Ramos (cell line): Measurements from ENCODE around the gene CCDC74B.
"Not testable (repeated sequence)": the region's sequence is repeated elsewhere in the genome, so short reads cannot be mapped to it uniquely, and the experiment has no call there.

Experiments used
- in situ Hi-C: fragments of 300-500 bp; cut with MboI; formaldehyde crosslinking; loops from one replicate; pipeline ENCODE4 v1.14.3; 2022; ENCODE audit warnings: low sequenced_read_pairs; ENCODE audit not compliant: unreplicated experiment

The CCDC74B gene

DNA sequence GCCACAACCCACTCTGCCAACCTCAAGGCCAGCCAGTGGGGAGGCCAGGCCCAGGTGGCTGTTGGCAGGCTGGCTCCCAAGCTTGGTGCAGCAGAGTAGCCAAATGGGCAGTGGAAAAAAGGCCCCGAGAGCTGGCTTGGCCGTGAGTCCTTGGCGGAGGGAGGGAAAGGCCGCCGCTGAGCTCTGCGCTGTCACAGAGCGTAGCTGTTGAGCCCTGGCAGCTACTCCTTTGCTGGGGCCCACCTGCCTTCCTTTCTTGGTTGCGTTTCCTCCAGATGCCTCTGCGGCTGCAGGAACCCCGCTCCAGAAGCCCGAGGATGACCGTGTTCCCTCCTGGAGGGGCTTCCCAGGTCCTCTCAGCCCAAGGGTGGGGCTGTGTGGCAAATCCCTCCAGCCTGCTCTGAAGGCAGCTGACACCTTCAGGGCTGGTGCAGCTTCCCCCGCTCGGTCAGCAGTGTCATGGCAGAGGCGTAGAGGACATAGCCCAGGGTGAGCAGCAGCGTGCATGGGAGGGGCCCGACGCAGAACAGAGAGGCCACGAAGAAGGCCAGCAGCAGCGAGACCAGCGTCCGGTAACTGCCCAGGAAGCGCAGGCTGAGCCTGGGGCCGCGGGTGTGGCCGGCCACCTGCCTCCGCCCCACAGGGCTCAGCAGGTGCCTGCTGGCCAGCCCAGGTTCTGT is 7.4 kb upstream of the CCDC74B start:
- in situ Hi-C loops = not testable (repeated sequence)

GRCh38 chr2:130151145-130151512 is 6.2 kb upstream of the CCDC74B start:
- in situ Hi-C loops = not testable (repeated sequence)

- in situ Hi-C loops = no loop called here
Observed at GRCh38 chr2:130150181-130151144, 5.6 kb upstream of the CCDC74B start.

DNA sequence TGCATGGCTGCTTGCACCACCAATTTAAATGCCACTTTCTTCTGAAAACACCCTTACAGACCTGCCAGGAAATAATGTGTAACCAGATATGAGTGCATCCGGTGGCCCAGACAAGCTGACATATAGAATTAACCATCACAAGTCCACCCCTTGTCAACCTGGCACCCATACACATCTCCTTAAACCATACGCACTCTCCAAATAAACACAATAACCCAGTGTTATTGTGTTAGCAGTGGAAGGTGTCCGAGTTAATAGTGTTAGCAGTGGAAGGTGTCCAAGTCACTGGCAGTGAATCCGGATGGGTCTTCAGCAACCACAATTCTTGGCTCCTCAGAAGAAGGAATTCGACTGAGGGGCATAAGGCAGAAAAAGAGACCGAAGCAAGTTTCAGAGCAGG is 3.6 kb upstream of the CCDC74B start:
- in situ Hi-C loops = not testable (repeated sequence)

GRCh38 chr2:130143266-130144039 is 1.5 kb downstream of the CCDC74B start:
- in situ Hi-C loops = not testable (repeated sequence)

GRCh38 chr2:130142396-130143265 is 2.3 kb downstream of the CCDC74B start:
- in situ Hi-C loops = not testable (repeated sequence)

DNA sequence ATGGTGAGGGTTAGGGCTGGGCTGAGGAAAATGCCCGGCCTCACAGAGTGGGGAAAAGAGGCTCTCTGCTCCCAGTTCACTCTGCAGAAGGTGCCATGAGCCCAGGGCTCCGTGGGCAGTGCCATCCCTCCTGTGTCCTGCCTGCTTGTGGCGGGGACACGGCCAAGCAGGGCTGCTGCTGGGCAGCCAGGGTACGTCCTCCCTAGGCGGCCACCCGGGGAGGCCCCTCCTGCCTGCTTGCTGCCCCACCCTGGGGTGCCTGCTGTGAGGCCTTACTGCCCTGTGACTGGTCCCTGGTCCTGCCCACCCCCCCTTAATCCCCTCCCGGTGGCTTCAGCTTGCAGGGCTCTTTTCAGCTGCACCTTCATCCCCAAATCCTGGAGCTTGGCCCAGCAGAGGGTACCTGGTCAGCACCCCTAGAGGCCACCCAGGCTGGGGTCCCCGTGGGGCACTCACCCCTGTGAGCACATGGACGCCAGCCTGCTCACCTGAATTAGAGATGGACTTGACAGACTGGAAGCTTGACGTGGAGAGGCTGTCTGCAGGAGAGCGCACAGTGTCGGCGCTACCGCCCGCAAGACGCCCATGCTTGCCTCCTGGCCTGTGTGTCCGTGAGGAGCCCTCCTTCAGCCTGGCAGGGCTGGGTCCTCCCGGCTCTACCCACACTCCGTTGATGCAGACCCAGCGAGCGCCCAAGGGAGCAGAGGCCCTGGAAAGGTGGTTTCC is 3.1 kb downstream of the CCDC74B start:
- in situ Hi-C loops = not testable (repeated sequence)

DNA sequence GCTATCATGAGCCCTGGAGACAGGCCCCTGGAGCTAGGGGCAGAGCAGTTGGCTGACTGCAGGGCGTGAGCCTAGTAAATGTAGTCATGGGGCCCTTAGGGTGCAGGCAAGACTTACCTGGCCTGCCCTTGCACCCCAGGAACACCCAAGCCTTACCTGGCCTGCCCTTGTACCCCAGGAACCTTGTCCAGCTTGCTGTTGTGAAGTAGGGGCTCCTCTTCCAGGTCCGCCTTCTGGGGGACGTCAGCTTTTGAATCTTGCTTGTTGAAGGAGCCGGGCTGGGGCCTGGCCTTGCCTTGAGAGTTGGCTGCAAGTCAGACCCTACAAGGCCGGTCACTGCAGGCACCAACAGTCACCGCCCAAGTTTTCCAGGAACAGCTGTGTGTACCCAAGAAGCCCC is 3.9 kb downstream of the CCDC74B start:
- in situ Hi-C loops = not testable (repeated sequence)

DNA sequence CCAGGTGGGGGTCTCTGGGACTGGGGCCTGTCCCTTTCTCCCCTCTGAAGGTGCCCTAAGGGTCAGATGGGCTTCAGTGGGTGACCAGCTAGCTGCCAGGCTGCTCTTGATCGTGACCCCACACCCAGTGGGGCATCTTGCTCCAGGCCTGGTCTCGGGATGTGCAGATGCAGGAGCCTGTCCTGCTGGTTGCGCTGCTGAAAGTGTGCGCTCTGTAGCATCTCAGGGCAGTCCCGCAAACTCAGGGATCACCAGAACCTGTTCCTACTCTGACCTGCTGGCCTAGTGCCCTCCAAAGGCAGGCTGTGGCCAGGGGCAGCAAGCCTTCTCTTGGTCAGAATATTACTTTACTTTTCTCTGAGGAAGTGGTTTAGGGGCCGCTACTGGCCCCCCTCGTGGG is 4.4 kb downstream of the CCDC74B start:
- in situ Hi-C loops = not testable (repeated sequence)

DNA sequence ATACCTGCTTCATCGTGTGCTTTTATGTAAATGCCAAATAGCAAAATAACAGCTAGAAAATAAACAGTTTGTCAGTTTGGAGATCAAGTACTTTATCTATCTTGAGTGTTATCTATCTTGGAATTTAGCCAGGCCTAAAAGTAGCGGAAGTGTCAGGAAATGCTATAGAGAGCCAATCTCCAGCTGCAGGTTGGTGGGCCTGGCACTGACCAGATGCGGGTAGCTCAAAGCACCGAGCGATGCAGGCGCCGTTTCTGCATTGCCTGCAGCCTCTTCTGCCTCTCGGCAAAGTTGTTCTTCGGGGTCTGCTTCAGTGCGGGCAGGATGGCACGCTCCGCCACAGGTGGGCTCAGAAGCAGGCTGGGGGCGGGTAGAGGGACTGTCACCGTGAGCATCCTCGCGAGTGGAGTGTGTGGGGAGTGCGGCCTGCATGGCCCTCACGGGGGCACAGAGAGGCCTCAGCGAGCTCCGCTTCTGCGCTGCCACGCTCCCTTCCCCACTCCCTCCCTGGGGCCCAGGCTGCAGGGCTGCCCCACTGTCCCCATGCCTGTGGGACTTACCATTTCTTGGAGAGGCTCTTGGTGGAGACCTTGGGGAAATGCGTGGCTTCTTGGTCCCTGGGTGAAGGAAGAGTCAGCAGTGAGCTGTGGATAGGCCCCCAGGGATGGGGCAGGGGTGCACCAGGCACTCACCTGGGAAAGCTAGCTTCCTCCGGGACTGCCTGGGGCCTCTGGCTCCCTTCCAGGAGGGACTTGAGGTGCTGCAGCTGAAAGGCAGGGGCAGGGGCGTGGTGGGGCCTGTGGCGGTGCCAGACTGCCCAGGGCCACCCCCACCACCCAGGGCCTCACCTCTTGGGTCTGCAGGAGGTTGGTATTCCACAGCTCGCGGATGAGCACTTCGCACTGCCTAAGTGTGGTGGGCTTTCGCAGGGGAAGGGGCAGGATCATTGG is 5.3 kb downstream of the CCDC74B start:
- in situ Hi-C loops = not testable (repeated sequence)

DNA sequence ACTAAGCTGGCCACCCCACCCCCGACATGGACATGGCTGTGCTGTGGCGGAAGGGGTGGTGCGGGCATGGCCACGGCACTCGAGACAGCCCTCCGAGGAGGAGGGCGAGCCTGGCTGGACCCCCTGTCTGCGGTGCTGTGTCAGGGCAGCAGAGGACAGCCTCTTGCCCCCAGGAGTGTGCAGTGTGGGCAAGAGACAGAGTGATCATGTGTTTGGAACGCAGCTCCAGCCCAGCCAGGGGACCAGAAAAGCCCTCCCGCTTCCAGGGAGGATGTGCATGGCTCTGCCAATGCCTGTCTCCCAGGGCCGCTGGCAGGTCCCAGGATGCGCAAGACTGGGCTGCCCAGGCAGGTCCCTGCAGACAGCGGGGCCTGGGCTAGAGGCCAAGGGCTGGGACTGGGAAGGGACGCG is 6.1 kb downstream of the CCDC74B start:
- in situ Hi-C loops = not testable (repeated sequence)

DNA sequence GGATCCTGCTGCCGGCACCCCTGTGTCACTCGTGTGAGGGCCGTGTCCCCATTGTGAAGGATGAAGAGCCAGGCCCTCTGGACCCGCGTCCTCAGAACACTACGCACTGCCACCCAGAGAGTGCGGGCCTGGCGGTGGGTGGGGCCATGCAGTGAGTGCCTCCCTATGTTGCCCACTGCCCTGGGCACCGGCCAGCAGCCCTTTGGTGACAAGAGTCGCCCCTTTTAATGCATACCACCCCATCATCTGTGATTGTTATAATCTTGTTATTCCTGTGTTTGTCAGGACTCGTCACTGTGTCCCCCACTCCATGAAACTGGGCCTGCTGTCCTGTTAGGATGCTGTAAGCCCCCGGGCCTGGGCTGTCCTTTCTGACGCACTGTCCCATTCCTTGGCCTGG is 6.6 kb downstream of the CCDC74B start:
- in situ Hi-C loops = not testable (repeated sequence)

- in situ Hi-C loops = not testable (repeated sequence)
Observed at GRCh38 chr2:130137118-130137517, 7.8 kb downstream of the CCDC74B start.

DNA sequence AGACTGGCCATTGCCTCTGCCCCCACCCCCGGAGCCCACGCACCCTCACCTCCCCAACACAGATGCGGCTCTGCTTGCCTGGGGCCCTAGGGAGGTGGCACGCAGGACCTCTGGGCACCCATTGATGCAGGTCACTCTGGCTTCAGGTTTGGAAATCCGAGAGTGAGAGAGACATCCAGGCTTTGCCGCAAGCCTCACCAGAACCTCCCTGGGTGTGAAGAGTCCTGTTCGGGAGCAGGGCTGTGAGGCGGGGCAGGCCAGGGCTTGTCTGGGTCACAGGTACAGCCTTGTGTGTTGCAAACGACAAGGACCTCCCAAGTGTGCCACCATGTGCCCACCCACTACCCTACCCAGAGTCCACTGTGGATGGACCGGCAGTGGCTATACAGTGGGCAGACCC is 8.4 kb downstream of the CCDC74B start:
- in situ Hi-C loops = not testable (repeated sequence)

DNA sequence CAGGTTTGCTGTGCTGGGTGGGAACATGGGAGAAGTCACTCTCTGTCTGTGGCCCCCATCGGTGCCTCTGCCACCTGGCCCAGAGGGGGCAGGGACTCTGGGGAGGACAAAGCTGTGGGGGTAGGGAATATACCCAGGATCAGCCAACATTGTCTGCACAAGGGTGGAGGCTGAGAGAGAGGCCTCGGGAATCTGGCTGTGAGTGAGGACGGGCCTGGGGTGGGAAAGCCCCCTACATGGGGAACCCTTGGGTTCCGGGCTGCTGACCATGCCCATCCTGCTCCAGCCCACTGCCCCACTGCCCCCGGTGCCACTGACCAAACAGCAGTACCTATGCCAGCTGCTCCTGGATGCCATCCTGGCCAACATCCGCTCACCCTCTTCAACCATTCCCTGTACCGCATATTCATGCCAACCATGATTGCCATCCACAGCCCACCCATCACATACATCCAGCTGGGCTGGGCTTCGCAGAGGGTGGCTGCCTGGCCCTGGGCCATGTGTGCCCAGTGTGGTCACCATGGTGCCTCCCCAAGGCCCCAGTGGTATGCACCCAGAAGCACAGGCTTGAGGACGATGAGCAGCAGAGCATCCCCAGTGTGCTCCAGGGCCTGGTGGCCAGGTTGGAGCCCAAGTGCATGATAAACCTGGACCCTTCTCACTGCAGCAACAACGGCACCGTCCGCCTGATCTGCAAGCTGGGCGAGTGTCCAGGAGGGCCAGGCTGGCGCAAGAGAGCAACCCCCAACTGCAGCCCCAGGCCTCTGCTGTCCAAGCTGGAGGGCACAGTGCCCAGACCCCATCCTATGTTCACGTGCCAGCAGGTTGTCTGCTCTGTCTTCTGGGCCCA is 9.0 kb downstream of the CCDC74B start:
- in situ Hi-C loops = no loop called here

- in situ Hi-C loops = not testable (repeated sequence)
Observed at GRCh38 chr2:130129120-130129829, 15.6 kb downstream of the CCDC74B start, which contains the start of gene POTEF. TSS of gene POTEF (minus strand) at chr2:130129222. CDS start at chr2:130120515, 8,707 bp downstream.
